Smooth muscle cell (in vitro differentiated cells): ENCODE measurements around the gene LIMS2. TPM values are rescaled to one million over a fixed set of nuclear protein-coding genes. Genes with fewer than 3 reads are reported as not detected.

Experiments used
- DNase-seq: peaks from one replicate; lab custom pipeline; 2025; ENCODE audit not compliant: unreplicated experiment; lab: John Stamatoyannopoulos, UW
- H2AFZ ChIP-seq: fragments of 200-600 bp; sonication (generic); 2 replicates; pipeline ENCODE4 v1.6.0; 2016; ENCODE audit warnings: antibody characterized with exemption, low read depth, mild to moderate bottlenecking
- H3F3A ChIP-seq: fragments of 200-600 bp; sonication (generic); 2 replicates; pipeline ENCODE4 v1.6.0; 2017; ENCODE audit warnings: antibody characterized with exemption, low read depth
- H3K27ac ChIP-seq: fragments of 200-600 bp; sonication (generic); 2 replicates; pipeline ENCODE4 v1.5.1; 2016; ENCODE audit warnings: low read depth, mild to moderate bottlenecking
- H3K27me3 ChIP-seq: fragments of 200-600 bp; sonication (generic); 2 replicates; pipeline ENCODE4 v1.6.1; 2016; ENCODE audit warnings: low read depth, mild to moderate bottlenecking
- H3K36me3 ChIP-seq: fragments of 200-600 bp; sonication (generic); 2 replicates; pipeline ENCODE4 v1.5.1; 2016; ENCODE audit warnings: low read depth
- H3K4me1 ChIP-seq: fragments of 200-600 bp; sonication (generic); 2 replicates; pipeline ENCODE4 v1.5.1; 2016; ENCODE audit warnings: low read depth
- H3K4me2 ChIP-seq: fragments of 200-600 bp; sonication (generic); 2 replicates; pipeline ENCODE4 v1.6.0; 2016; ENCODE audit warnings: mild to moderate bottlenecking
- H3K4me3 ChIP-seq: fragments of 200-600 bp; sonication (generic); 2 replicates; pipeline ENCODE4 v1.5.1; 2016; ENCODE audit warnings: mild to moderate bottlenecking
- H3K79me2 ChIP-seq: fragments of 200-600 bp; sonication (generic); 2 replicates; pipeline ENCODE4 v1.6.0; 2016; ENCODE audit warnings: low read depth, mild to moderate bottlenecking
- H3K9ac ChIP-seq: fragments of 200-600 bp; sonication (generic); 2 replicates; pipeline ENCODE4 v1.6.0; 2016; ENCODE audit warnings: low read depth
- H3K9me3 ChIP-seq: fragments of 200-600 bp; sonication (generic); replicated peaks from 2 replicates; pipeline ENCODE4 v1.5.1; 2016; ENCODE audit warnings: low read depth
- H4K20me1 ChIP-seq: fragments of 200-600 bp; sonication (generic); 2 replicates; pipeline ENCODE4 v1.6.0; 2016; ENCODE audit warnings: low read depth
- CTCF ChIP-seq: fragments of 200-600 bp; sonication (generic); IDR thresholded peaks from 2 replicates; pipeline ENCODE4 v1.5.1; 2017; ENCODE audit warnings: borderline replicate concordance, mild to moderate bottlenecking, antibody characterized with exemption; ENCODE audit not compliant: insufficient read depth, poor library complexity, severe bottlenecking
- WGBS: methylation state at CpG from one replicate; pipeline ENCODE4 v1.1.7; 2016; ENCODE audit warnings: low lambda C conversion rate; 5-methylcytosine and 5-hydroxymethylcytosine counted together
- polyA plus RNA-seq: library from polyadenylated mRNA; unstranded; fragments of >200 nt; fragmentation: Nextera tagmentation; extraction: Ambion mirVana; gene quantifications from 2 replicates; pipeline ENCODE4 v1.2.1, GENCODE V29; 2016
- total RNA-seq: library from RNA; depleted of rRNA; stranded (reverse); fragments of >200 nt; gene quantifications from 2 replicates; pipeline ENCODE4 v1.2.3, GENCODE V29; 2014

LIMS2 gene
- total and polyA plus RNA-seq, 2 experiments from 2014 or later, result 8.4 to 22.3 TPM

- H2AFZ ChIP-seq, result no peak overlapping the region
- WGBS, result 87% methylated on average over 16 of the region's 16 CpGs
- DNase-seq, result no peak
Measured at GRCh38 chr2:127619877-127620705, 55.2 kb downstream of the LIMS2 start.

GRCh38 chr2:127619203-127619590 lies 56.1 kb downstream of the LIMS2 start:
- Histone ChIP-seq H3K27me3 (no peaks in the 10 kb centered on the region), H2AFZ (no peak overlapping the region), H3F3A (no peaks in the 10 kb centered on the region), H3K27ac (no peak overlapping the region), H3K36me3 (no peaks in the 10 kb centered on the region), H3K9me3 (no peaks in the 10 kb centered on the region), H3K9ac (no peak overlapping the region), H3K4me2 (no peak overlapping the region), H4K20me1 (no peaks in the 10 kb centered on the region), H3K4me3 (no peak overlapping the region), H3K79me2 (no peaks in the 10 kb centered on the region), H3K4me1 (peaks cover 12% of the 10 kb centered on the region)
- 98% methylated on average over 3 of the region's 6 CpGs for WGBS
- no peak for TF ChIP-seq CTCF
- DNase-seq, result no peak

More at GRCh38 chr2:127619877-127620705, 55.2 kb downstream of the LIMS2 start:
- no peaks in the 10 kb centered on the region for H3K36me3 ChIP-seq
- no peaks in the 10 kb centered on the region for H3F3A ChIP-seq
- H3K9ac ChIP-seq, result no peak overlapping the region
- no peak overlapping the region for H3K4me2 ChIP-seq
- no peak overlapping the region for H3K27ac ChIP-seq
- no peak overlapping the region for H3K4me3 ChIP-seq
- H3K27me3 ChIP-seq, result no peaks in the 10 kb centered on the region
- no peak for TF ChIP-seq CTCF
- H3K79me2 ChIP-seq, result no peaks in the 10 kb centered on the region
- H3K4me1 ChIP-seq, result peaks cover 12% of the 10 kb centered on the region
- no peaks in the 10 kb centered on the region for H3K9me3 ChIP-seq
- H4K20me1 ChIP-seq, result no peaks in the 10 kb centered on the region

GRCh38 chr2:127618551-127619202 lies 56.7 kb downstream of the LIMS2 start:
- Histone ChIP-seq H2AFZ (no peak overlapping the region), H3K4me2 (no peak overlapping the region), H3K9ac (no peak overlapping the region), H3K9me3 (no peaks in the 10 kb centered on the region), H3K4me3 (no peak overlapping the region), H3K4me1 (peaks cover 12% of the 10 kb centered on the region), H3F3A (no peaks in the 10 kb centered on the region), H3K27me3 (no peaks in the 10 kb centered on the region), H3K27ac (no peak overlapping the region), H3K36me3 (no peaks in the 10 kb centered on the region), H3K79me2 (no peaks in the 10 kb centered on the region), H4K20me1 (no peaks in the 10 kb centered on the region)
- no peak for TF ChIP-seq CTCF
- 56% methylated on average over 4 of the region's 7 CpGs for WGBS
- no peak for DNase-seq
